GM12878 (cell line): ENCODE data around the gene MSGN1.

Source experiments
- FOXM1 ChIP-seq: IDR thresholded peaks from 2 replicates; pipeline ENCODE4 v1.6.1; 2012; ENCODE audit warnings: low read depth, mild to moderate bottlenecking, inconsistent platforms, low read length, moderate library complexity
- GATAD2B ChIP-seq: fragments of 450-650 bp; conservative IDR thresholded peaks from 2 replicates; pipeline ENCODE4 v1.6.1; 2017; ENCODE audit warnings: low read depth, mild to moderate bottlenecking, moderate library complexity
- HDGF ChIP-seq: fragments of 450-650 bp; IDR thresholded peaks from 2 replicates; pipeline ENCODE4 v1.6.1; 2016; ENCODE audit warnings: antibody characterized with exemption
- POLR2A ChIP-seq: IDR thresholded peaks from 2 replicates; pipeline ENCODE4 v1.6.1; 2011; ENCODE audit warnings: low read depth, mild to moderate bottlenecking, low read length
- POLR2AphosphoS5 ChIP-seq: IDR thresholded peaks from 2 replicates; pipeline ENCODE4 v1.6.1; 2011; ENCODE audit warnings: mild to moderate bottlenecking, low read length, inconsistent platforms
- RELA ChIP-seq: fragments of 450-650 bp; IDR thresholded peaks from 2 replicates; pipeline ENCODE4 v1.8.0; 2014; ENCODE audit warnings: borderline replicate concordance; ENCODE audit not compliant: partially characterized antibody
- RUNX3 ChIP-seq: IDR thresholded peaks from 2 replicates; pipeline ENCODE4 v1.6.1; 2012; ENCODE audit warnings: low read length, inconsistent platforms
- SIN3A ChIP-seq: IDR thresholded peaks from 2 replicates; pipeline ENCODE4 v1.6.1; 2012; ENCODE audit warnings: low read depth, low read length, improper control_type of control experiment
- STAT1 ChIP-seq: fragments of 450-650 bp; conservative IDR thresholded peaks from 2 replicates; pipeline ENCODE4 v1.6.1; 2014; ENCODE audit warnings: antibody characterized with exemption, mild to moderate bottlenecking
- TF ChIP-seq, protein P1 (sequence below), 3 experiments: IDR thresholded peaks in 2 of 3; conservative IDR thresholded peaks in 1 of 3; 2 replicates each; pipeline ENCODE4 v1.5.1; 2011; ENCODE audit warnings: low read depth in 3 of 3, low read length in 3 of 3, mild to moderate bottlenecking in 3 of 3, control low read depth in 2 of 3, moderate library complexity in 2 of 3, inconsistent platforms in 1 of 3, mixed read lengths in 1 of 3; ENCODE audit not compliant: control insufficient read depth in 2 of 3, insufficient read depth in 1 of 3; ENCODE audit errors: extremely low read depth in 1 of 3
- TF ChIP-seq, protein P2 (sequence below): IDR thresholded peaks from 2 replicates; pipeline ENCODE4 v1.6.1; 2011; ENCODE audit warnings: low read depth, mild to moderate bottlenecking, low read length, moderate library complexity, borderline replicate concordance; ENCODE audit errors: extremely low read depth

DNA sequence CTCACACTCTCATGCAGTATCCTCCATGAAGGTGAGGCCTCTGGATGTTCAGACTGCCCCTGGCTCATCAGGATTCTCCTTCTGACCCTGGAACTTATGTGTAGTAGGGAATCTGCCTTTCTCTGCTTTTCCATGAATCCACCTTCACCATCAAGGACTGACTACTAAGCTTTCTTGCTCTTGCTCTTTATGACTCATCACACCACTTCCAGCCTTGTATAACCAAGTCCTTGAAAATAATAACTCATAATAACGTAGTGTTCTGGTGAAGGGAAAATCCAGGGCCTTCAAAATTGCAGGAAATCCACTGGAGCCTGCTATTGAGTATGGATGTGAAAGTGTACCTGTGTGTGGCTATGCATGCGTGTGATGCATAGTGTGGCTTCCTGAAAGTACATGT lies 50.9 kb downstream of the MSGN1 start:
- TF ChIP-seq RELA (no peak), SIN3A (no peak), POLR2AphosphoS5 (no peak), POLR2A (no peak), HDGF (no peak), FOXM1 (no peak), RUNX3 (no peak), STAT1 (no peak), GATAD2B (no peak)
- TF ChIP-seq, protein P1, sequence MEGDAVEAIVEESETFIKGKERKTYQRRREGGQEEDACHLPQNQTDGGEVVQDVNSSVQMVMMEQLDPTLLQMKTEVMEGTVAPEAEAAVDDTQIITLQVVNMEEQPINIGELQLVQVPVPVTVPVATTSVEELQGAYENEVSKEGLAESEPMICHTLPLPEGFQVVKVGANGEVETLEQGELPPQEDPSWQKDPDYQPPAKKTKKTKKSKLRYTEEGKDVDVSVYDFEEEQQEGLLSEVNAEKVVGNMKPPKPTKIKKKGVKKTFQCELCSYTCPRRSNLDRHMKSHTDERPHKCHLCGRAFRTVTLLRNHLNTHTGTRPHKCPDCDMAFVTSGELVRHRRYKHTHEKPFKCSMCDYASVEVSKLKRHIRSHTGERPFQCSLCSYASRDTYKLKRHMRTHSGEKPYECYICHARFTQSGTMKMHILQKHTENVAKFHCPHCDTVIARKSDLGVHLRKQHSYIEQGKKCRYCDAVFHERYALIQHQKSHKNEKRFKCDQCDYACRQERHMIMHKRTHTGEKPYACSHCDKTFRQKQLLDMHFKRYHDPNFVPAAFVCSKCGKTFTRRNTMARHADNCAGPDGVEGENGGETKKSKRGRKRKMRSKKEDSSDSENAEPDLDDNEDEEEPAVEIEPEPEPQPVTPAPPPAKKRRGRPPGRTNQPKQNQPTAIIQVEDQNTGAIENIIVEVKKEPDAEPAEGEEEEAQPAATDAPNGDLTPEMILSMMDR (IDR thresholded peaks at IDR 0.05 in 2 of 3, conservative IDR thresholded peaks at IDR 0.05 in 1 of 3; ENCODE audit: control insufficient read depth in 2 of 3, extremely low read depth in 1 of 3, insufficient read depth in 1 of 3, low read depth in 3 of 3, low read length in 3 of 3): no peak
- TF ChIP-seq, protein P2, sequence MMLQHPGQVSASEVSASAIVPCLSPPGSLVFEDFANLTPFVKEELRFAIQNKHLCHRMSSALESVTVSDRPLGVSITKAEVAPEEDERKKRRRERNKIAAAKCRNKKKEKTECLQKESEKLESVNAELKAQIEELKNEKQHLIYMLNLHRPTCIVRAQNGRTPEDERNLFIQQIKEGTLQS: no peak
